Measurements from ENCODE around the gene TLE3.

The TLE3 gene

GRCh38 chr15:70049701-70050301 lies 47.9 kb downstream of the TLE3 start:
- DNase-seq: peak in 1 of 56 donors; percentile 41

- no peak for DNase-seq
These were observed 48.9 kb downstream of the TLE3 start for GRCh38 chr15:70048578-70049514.

- no peak for DNase-seq
These were observed 49.5 kb downstream of the TLE3 start for GRCh38 chr15:70048198-70048565.

- DNase-seq: peak in 1 of 56 donors; percentile 27
These were observed 50.1 kb downstream of the TLE3 start for GRCh38 chr15:70047386-70048197.

GRCh38 chr15:70046679-70047369 lies 50.9 kb downstream of the TLE3 start:
- no peak for DNase-seq

GRCh38 chr15:70045045-70045444 lies 52.7 kb downstream of the TLE3 start:
- DNase-seq: no peak

GRCh38 chr15:70044168-70044567 lies 53.5 kb downstream of the TLE3 start:
- no peak for DNase-seq

- no peak for DNase-seq
These were observed 54.1 kb downstream of the TLE3 start for GRCh38 chr15:70043590-70043989.

- no peak for DNase-seq
These were observed 55.0 kb downstream of the TLE3 start for GRCh38 chr15:70042553-70043214.

GRCh38 chr15:70039917-70040316 lies 57.8 kb downstream of the TLE3 start:
- no peak for DNase-seq

- DNase-seq: no peak
These were observed 58.9 kb downstream of the TLE3 start for GRCh38 chr15:70038730-70039392.

GRCh38 chr15:70037292-70037640 lies 60.5 kb downstream of the TLE3 start:
- no peak for DNase-seq

- no peak for DNase-seq
These were observed 61.0 kb downstream of the TLE3 start for GRCh38 chr15:70036585-70037291.

GRCh38 chr15:70035719-70036077 lies 62.0 kb downstream of the TLE3 start:
- peak in 1 of 56 donors; percentile 32 for DNase-seq

- DNase-seq: no peak
These were observed 62.5 kb downstream of the TLE3 start for GRCh38 chr15:70035051-70035718.

GRCh38 chr15:70034596-70034995 lies 63.1 kb downstream of the TLE3 start:
- no peak for DNase-seq

GRCh38 chr15:70034141-70034540 lies 63.6 kb downstream of the TLE3 start:
- no peak for DNase-seq

GRCh38 chr15:70033529-70034140 lies 64.1 kb downstream of the TLE3 start:
- peak in 20 of 56 donors; percentile 13 to 51 (median 31) for DNase-seq

- DNase-seq: no peak
These were observed 64.6 kb downstream of the TLE3 start for GRCh38 chr15:70033109-70033508.
